RWPE1 (cell line): ENCODE data around the gene KRTAP6-2.

Experiments used
- CTCF ChIA-PET: fragments of 350-600 bp; sonication (Branson Sonifier 250); formaldehyde crosslinking; extraction: SDS; loops from one replicate; lab custom pipeline; 2021; lab: Yijun Ruan, JAX
- POLR2A ChIA-PET: fragments of 400-600 bp; formaldehyde crosslinking; extraction: SDS; loops from one replicate; lab custom pipeline; 2020; ENCODE audit warnings: antibody characterized with exemption; ENCODE audit not compliant: low non-redundant PET; lab: Yijun Ruan, JAX
- DNase-seq: peaks from one replicate; pipeline ENCODE4 v3.0.0; 2012; ENCODE audit warnings: low spot score
- H3K27ac ChIP-seq: fragments of 450-650 bp; 2 replicates; pipeline ENCODE4 v1.5.1; 2017
- CTCF ChIP-seq: fragments of 450-650 bp; conservative IDR thresholded peaks from 2 replicates; pipeline ENCODE4 v1.5.1; 2017; ENCODE audit warnings: low read depth, mild to moderate bottlenecking

KRTAP6-2 gene

GRCh38 chr21:30563630-30564029, 35.1 kb downstream of the KRTAP6-2 start:
- no peak for TF ChIP-seq CTCF
- H3K27ac ChIP-seq = no peak overlapping the region
- POLR2A ChIA-PET = no interaction called here
- DNase-seq = no peak
- CTCF ChIA-PET = interaction anchor here (0.6 kb wide), 1 partner anchor 243 kb away, joined by 7 read pairs; no protein-coding TSS in a partner anchor

- no peak overlapping the region for H3K27ac ChIP-seq
- no peak for TF ChIP-seq CTCF
- DNase-seq = no peak
- ChIA-PET CTCF (interaction anchor here (0.6 kb wide), 1 partner anchor 244 kb away, joined by 7 read pairs; no protein-coding TSS in a partner anchor), POLR2A (no interaction called here)
Observed at GRCh38 chr21:30563072-30563471, 35.6 kb downstream of the KRTAP6-2 start.

GRCh38 chr21:30561957-30562356, 36.7 kb downstream of the KRTAP6-2 start:
- ChIA-PET CTCF (no interaction called here), POLR2A (no interaction called here)
- no peak overlapping the region for H3K27ac ChIP-seq
- no peak for DNase-seq
- no peak for TF ChIP-seq CTCF

- ChIA-PET POLR2A (no interaction called here), CTCF (no interaction called here)
- no peak for TF ChIP-seq CTCF
- no peak within 1 kb of the TSS for H3K27ac ChIP-seq
- DNase-seq = no peak
Observed at GRCh38 chr21:30561264-30561895, 37.3 kb downstream of the KRTAP6-2 start, which contains the start of gene KRTAP19-7. KRTAP19-7 (minus strand) TSS chr21:30561314; CDS start chr21:30561289, 25 bp downstream.

GRCh38 chr21:30555095-30555494, 43.6 kb downstream of the KRTAP6-2 start:
- ChIA-PET CTCF (no interaction called here), POLR2A (no interaction called here)
- DNase-seq = no peak
- no peak overlapping the region for H3K27ac ChIP-seq
- TF ChIP-seq CTCF = no peak

GRCh38 chr21:30552782-30553181, 45.9 kb downstream of the KRTAP6-2 start:
- H3K27ac ChIP-seq = no peak overlapping the region
- ChIA-PET CTCF (no interaction called here), POLR2A (no interaction called here)
- DNase-seq = no peak
- no peak for TF ChIP-seq CTCF
